GM10847 (cell line): ENCODE measurements around the gene SIRT6.

Source experiments
- POLR2A ChIP-seq: IDR thresholded peaks from 2 replicates; pipeline ENCODE4 v1.6.1; 2011; ENCODE audit not compliant: insufficient read length; ENCODE audit errors: extremely low read depth

SIRT6 gene

GRCh38 chr19:4182084-4182810, at the start of gene SIRT6, which contains the start of gene ANKRD24:
Gene SIRT6 (minus strand): TSS chr19:4182563. CDS start chr19:4182539, 24 bp downstream.
Gene ANKRD24 (plus strand): TSS chr19:4182689. CDS start chr19:4186426, 3,737 bp downstream.
- TF ChIP-seq POLR2A: peak; percentile 77

- peak; percentile 58 for TF ChIP-seq POLR2A
Observed at GRCh38 chr19:4229179-4229931, 47.0 kb upstream of the SIRT6 start, which contains the start of gene EBI3. Gene EBI3 (plus strand): TSS chr19:4229523. CDS start chr19:4229551, 28 bp downstream.

GRCh38 chr19:4228765-4229178, 46.4 kb upstream of the SIRT6 start:
- TF ChIP-seq POLR2A: no peak

DNA sequence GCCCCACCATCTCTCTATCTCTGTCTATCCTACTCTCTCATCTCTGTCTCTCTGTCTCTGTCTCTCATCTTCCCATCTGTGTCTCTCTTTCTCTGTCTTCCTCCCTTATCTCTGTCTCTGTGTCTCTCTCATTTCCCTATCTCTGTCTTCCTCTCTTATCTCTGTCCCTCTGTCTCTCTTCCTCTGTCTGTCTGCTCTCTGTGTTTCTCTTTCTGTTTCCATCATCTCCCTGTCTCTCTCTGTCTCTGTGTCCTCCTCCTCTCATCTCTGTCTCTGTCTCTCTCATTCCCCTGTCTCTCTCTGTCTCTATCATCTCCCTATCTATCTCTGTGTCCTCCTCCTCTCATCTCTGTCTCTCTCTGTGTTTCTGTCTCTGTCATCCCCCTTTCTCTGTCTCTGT, 45.4 kb upstream of the SIRT6 start:
- no peak for TF ChIP-seq POLR2A

- TF ChIP-seq POLR2A: no peak
Observed at GRCh38 chr19:4225885-4226284, 43.5 kb upstream of the SIRT6 start.

- TF ChIP-seq POLR2A: no peak
Observed at GRCh38 chr19:4224470-4224869, 42.1 kb upstream of the SIRT6 start.

DNA sequence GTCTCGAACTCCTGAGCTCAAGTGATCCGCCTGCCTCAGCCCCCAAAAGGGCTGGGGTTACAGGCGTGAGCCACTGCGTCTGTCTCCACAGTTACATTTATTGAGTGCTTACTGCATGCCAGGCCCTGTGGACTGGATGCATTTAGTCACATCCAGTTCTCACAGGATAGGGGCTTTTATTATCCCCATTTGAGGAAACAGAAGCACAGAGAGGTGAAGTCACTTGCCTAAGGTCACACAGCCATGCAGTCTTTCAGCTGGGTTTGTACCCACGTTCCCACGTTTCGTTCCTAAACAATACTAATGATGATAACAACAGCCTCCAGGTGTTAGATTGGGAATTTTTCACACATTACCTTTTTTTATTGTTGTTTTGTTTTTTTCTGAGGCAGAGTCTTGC, 37.8 kb upstream of the SIRT6 start:
- no peak for TF ChIP-seq POLR2A

GRCh38 chr19:4217429-4218264, 35.3 kb upstream of the SIRT6 start:
- TF ChIP-seq POLR2A: no peak

- TF ChIP-seq POLR2A: no peak
Observed at GRCh38 chr19:4216846-4217245, 34.5 kb upstream of the SIRT6 start.

DNA sequence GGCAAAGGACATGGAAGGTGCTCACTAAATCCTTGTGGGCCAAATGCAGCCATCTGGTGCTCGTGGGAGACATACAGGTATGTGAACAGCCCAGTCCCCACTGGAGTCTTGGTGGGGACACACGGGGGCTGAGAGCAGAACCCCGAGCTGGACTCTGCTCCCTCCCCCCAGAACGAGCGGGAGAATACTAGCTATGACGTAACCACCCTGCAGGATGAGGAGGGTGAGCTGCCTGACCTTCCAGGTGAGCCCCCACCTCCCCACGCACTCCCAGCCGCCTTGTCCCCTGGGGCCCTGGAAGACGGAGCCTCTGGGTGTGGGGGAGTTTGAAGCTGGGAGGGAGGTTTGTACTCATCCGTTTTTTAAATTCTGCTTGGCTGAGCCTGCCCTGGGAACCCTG, 33.4 kb upstream of the SIRT6 start:
- no peak for TF ChIP-seq POLR2A

DNA sequence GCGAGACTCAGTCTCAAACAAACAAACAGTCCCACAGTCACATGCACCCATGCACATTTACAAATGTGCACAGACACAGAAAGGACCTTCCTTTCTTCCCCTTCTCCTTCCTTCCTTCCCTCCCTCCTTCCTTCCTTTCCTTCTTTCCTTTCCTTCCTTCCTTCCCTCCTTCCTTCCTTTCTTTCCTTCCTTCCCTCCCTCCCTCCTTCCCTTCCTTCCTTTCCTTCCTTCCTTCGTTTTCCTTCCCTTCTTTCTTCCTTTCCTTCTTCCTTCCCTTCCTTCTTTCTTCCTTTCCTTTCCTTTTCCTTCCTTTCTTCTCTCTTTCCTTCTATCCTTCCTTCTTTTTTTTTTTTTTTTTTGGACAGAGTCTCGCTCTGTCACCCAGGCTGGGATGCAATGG, 30.8 kb upstream of the SIRT6 start:
- no peak for TF ChIP-seq POLR2A

GRCh38 chr19:4210166-4210731, 27.9 kb upstream of the SIRT6 start:
- no peak for TF ChIP-seq POLR2A

DNA sequence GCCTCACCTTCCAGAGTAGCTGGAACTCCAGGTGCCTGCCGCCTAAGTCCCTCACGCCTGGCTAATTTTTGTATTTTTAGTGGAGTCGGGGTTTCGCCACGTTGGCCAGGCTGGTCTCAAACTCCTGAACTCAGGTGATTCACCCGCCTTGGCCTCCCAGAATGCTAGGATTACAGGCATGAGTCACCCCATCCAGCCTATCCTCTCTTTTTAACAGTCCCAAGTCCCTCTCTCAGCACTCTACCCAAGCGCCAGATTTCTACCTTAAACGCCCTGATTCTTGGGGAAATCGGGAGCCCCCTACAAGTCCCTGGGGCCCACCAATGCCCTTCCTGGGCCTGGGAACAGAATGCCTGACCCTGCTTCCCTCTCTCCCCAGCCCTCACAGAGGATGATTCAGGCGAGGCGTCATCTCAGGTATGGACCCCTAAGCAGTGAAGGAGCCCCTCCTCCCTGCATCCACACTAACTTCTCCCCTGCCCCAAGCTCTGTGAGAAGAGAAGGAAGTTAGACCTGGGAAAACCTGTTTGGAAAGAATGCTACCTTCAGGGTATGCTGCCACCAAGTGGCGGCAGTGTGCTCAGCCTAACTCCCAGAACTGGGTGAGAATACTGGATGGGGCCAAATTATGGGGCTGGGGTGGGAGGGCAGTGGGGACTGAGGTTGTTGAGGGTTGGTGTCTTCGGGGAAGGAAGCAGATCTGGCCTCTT, 26.2 kb upstream of the SIRT6 start:
- no peak for TF ChIP-seq POLR2A

DNA sequence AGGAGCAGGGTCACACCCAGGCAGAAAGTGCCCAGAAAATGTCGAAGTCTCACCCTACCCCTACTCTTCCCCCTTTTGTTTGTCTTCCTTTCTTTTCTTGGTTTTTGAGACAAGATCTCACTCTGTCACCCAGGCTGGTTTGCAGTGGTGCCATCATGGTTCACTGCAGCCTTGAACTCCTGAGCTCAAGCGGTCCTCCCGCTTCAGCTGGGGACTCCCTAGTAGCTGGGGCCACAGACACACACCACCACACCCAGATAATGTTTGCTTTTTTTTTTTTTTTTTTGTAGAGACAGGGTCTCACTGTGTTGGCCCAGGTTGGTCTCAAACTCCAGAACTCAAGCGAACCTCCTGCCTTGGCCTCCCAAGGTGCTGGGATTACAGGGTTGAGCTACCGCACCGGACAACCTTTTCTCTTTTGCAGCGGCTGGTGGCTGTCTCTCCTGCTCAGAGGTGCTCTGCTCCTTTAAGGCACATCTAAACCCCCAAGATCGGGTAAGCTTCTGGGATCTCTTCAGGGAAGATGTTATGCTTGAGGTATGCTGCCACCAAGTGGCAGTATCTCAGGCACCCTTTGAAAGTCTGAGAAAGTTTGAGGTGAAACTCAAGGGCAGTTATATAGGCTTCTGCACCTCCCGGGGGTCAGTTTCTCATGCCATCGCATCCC, 24.6 kb upstream of the SIRT6 start:
- no peak for TF ChIP-seq POLR2A
